ENCODE data around the gene C11orf68. TPM values are rescaled to one million over a fixed set of nuclear protein-coding genes. Genes with fewer than 3 reads are reported as not detected.
A peak's percentile ranks its signal among the peaks of the same experiment; 100 is the strongest.

The C11orf68 gene
- total RNA-seq, 1 donor from 2014 or later: 6.9 TPM

GRCh38 chr11:65964906-65965305 lies 46.0 kb upstream of the C11orf68 start:
- no peaks in the 10 kb centered on the region for H3K9me3 Mint-ChIP-seq
- H3K36me3 Mint-ChIP-seq: peaks cover 30% of the 10 kb centered on the region
- H3K27me3 ChIP-seq: no peaks in the 10 kb centered on the region
- H3K27ac ChIP-seq: no peak overlapping the region
- peak overlapping the region; percentile 98 for H3K4me3 Mint-ChIP-seq
- peaks cover 25% of the 10 kb centered on the region for H3K4me1 Mint-ChIP-seq
- peaks cover 31% of the 10 kb centered on the region for H3K79me2 ChIP-seq (ENCODE audit: low read depth)
- H2AFZ ChIP-seq (replicated peaks): no peak overlapping the region
- no peak overlapping the region for H3K4me2 ChIP-seq
- DNase-seq (ENCODE audit: low spot score): no peak
- H3K27me3 Mint-ChIP-seq (ENCODE audit: insufficient read depth, low read depth): peaks cover 4% of the 10 kb centered on the region
- no peak overlapping the region for H3K27ac Mint-ChIP-seq
- H3K9ac ChIP-seq: no peak overlapping the region
- H4K20me1 ChIP-seq (ENCODE audit: low read depth): peaks cover 18% of the 10 kb centered on the region
- peaks cover 4% of the 10 kb centered on the region for H3F3A ChIP-seq (ENCODE audit: low read depth)
- no peaks in the 10 kb centered on the region for H3K36me3 ChIP-seq
- peaks cover 9% of the 10 kb centered on the region for H3K4me1 ChIP-seq
- TF ChIP-seq EZH2phosphoT487 (IDR thresholded peaks at IDR 0.05): no peak
- no peak for TF ChIP-seq EZH2 (IDR thresholded peaks at IDR 0.05)
- no peak for TF ChIP-seq CTCF (IDR thresholded peaks at IDR 0.05)
- no peaks in the 10 kb centered on the region for H3K9me3 ChIP-seq (ENCODE audit: low read depth)
- H3K4me3 ChIP-seq: no peak overlapping the region

DNA sequence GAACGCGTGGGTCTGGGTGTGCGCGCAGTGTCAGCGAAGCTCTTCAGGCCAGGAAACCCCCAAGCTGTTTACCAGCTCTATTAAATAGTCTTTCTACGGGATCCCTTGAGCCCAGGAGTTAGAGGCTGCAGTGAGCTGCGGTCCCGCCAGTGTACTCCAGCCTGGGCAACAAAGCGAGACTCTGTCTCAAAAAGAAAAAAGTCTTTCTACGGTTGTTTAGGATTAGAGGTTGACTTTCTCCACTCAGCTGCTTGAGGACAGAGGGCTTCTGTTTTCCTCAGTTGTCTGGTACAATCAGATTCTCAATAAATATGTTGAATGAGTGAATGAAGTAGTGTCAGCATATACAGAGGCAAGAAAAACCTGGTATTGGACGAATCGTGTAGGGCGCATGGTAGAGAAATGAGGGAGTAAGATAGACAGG lies 43.3 kb upstream of the C11orf68 start:
- Histone ChIP-seq H3K4me2 (peak overlapping the region; percentile 88), H3K9ac (peak overlapping the region; percentile 87), H3K9me3 (ENCODE audit: low read depth) (no peaks in the 10 kb centered on the region), H3F3A (ENCODE audit: low read depth) (peaks cover 4% of the 10 kb centered on the region), H2AFZ (replicated peaks) (no peak overlapping the region), H3K27ac (no peak overlapping the region), H3K79me2 (ENCODE audit: low read depth) (peaks cover 31% of the 10 kb centered on the region), H3K36me3 (no peaks in the 10 kb centered on the region), H4K20me1 (ENCODE audit: low read depth) (peaks cover 18% of the 10 kb centered on the region), H3K4me1 (peaks cover 9% of the 10 kb centered on the region), H3K4me3 (peak overlapping the region; percentile 93), H3K27me3 (no peaks in the 10 kb centered on the region)
- no peak for TF ChIP-seq EZH2phosphoT487 (IDR thresholded peaks at IDR 0.05)
- no peak for TF ChIP-seq CTCF (IDR thresholded peaks at IDR 0.05)
- no peak for TF ChIP-seq EZH2 (IDR thresholded peaks at IDR 0.05)
- peaks cover 19% of the 10 kb centered on the region for H3K36me3 Mint-ChIP-seq
- H3K27ac Mint-ChIP-seq: peak overlapping the region; percentile 3
- H3K4me1 Mint-ChIP-seq: peaks cover 24% of the 10 kb centered on the region
- H3K27me3 Mint-ChIP-seq (ENCODE audit: insufficient read depth, low read depth): peaks cover 4% of the 10 kb centered on the region
- DNase-seq (ENCODE audit: low spot score): no peak
- peak overlapping the region; percentile 98 for H3K4me3 Mint-ChIP-seq
- no peaks in the 10 kb centered on the region for H3K9me3 Mint-ChIP-seq

DNA sequence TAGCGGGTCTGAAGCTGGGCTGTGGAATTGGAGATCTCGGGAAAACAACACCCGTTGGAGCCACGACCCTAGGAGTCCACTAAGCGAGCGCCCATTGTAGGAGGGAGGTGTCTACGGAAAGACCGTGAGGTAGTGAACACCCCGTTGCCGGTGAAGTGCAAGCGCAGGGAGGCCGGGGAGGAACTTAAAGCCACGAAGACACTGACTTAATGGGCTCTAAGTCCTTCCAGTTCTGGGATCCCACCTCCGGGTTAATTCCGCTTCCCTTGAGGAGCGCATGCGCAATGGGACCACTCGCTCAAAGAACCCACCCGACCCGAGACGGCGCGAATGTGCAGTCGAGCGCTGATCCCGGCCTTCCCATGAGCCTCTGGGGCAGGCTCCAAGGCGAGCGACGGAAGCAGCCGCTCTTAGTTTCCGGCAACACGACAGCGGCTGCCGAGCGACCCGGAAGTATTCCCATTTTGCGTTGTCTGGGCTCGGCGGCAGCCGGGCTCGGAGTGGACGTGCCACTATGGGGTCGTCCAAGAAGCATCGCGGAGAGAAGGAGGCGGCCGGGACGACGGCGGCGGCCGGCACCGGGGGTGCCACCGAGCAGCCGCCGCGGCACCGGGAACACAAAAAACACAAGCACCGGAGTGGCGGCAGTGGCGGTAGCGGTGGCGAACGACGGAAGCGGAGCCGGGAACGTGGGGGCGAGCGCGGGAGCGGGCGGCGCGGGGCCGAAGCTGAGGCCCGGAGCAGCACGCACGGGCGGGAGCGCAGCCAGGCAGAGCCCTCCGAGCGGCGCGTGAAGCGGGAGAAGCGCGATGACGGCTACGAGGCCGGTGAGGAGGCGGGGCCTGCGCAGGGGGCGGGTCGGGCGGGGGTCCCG lies 42.6 kb upstream of the C11orf68 start, which contains the start of gene SART1:
Gene SART1, plus strand, starts transcription at position 468 of the 874 bp plus-strand sequence. Its CDS starts 47 bp downstream, at position 515.
- H3K36me3 Mint-ChIP-seq: peaks cover 18% of the 10 kb centered on the region
- Histone ChIP-seq H3K9ac (peak within 1 kb of the TSS; percentile 87), H3K79me2 (ENCODE audit: low read depth) (peaks cover 31% of the 10 kb centered on the region), H3K4me3 (peak within 1 kb of the TSS; percentile 93), H3K4me1 (peaks cover 9% of the 10 kb centered on the region), H3F3A (ENCODE audit: low read depth) (peaks cover 4% of the 10 kb centered on the region), H3K27me3 (no peaks in the 10 kb centered on the region), H3K36me3 (no peaks in the 10 kb centered on the region), H3K27ac (peak within 1 kb of the TSS; percentile 73), H3K4me2 (peak within 1 kb of the TSS; percentile 88), H4K20me1 (ENCODE audit: low read depth) (peaks cover 18% of the 10 kb centered on the region), H3K9me3 (ENCODE audit: low read depth) (no peaks in the 10 kb centered on the region), H2AFZ (replicated peaks) (peak within 1 kb of the TSS; percentile 78)
- peak; percentile 99 for DNase-seq (ENCODE audit: low spot score)
- peaks cover 6% of the 10 kb centered on the region for H3K27me3 Mint-ChIP-seq (ENCODE audit: insufficient read depth, low read depth)
- no peak for TF ChIP-seq EZH2 (IDR thresholded peaks at IDR 0.05)
- TF ChIP-seq CTCF (IDR thresholded peaks at IDR 0.05): no peak
- TF ChIP-seq EZH2phosphoT487 (IDR thresholded peaks at IDR 0.05): no peak
- H3K27ac Mint-ChIP-seq: peak within 1 kb of the TSS; percentile 99
- no peaks in the 10 kb centered on the region for H3K9me3 Mint-ChIP-seq
- peaks cover 24% of the 10 kb centered on the region for H3K4me1 Mint-ChIP-seq
- peak within 1 kb of the TSS; percentile 98 for H3K4me3 Mint-ChIP-seq

All from neural progenitor cell (in vitro differentiated cells).